ENCODE data around the gene RASGRF2.

The RASGRF2 gene

DNA sequence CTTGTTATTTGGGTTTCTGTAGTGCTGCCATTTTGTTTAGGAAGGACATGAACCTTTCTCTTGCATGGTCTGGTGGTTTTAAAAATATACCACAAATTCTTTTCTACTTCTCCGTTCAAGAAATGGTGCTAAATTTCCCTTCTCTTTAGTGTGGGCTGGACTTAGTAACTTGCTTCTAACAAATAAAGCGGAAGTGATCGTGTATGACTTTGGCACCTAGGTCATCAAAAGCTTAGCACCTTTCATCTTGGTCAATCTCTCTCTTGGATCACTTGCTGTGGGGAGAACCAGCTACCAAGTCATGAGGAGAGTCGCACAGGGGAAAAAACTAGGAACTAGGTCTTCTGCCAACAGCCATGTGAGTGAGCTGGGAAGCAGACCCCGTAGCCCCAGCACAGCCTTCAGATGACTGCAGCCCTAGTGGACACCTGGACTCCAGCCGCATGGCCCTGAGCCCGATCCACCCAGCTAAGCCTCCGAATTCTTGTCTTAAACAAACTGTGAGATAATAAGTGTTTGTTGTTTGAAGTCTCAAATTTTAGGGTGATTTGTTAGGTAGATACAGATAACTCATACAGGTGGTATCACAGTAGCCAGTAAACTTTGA, 185.3 kb downstream of the RASGRF2 start:
- DNase-seq: no peak

- DNase-seq: no peak
Measured at GRCh38 chr5:81146031-81146430, 185.9 kb downstream of the RASGRF2 start.

- DNase-seq: no peak
Measured at GRCh38 chr5:81147011-81147885, 187.1 kb downstream of the RASGRF2 start.

DNA sequence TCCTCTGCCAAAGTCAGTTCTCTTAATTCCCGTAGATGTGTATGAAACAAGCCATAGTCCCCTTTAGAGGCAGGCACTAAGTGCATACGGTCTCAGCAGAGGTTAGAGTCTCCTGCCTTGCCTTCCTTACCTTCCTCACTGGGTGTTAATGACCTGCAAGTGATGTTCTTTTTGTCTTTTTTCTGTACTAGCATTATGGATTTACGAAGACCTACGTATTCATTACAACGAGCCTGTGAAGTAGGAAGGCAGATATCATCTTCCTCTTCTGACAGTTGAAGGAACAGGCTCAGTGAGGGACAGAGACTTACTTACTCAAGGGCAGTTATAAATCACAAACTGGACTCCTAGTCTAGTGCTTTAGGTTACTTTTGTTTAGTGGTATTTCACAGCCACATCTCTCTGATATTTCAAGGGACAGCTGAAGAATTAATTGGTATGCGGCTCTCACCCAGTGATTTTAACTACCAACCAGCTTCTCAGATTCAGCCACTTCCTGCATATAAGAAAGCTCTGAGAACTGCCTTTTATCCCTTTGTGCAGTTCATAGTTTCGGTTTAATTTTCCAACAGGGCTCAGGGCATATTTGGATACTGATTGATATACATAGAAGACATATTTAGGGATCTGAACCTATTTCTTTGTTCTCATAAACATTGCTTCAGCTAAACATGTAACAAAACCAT, 187.9 kb downstream of the RASGRF2 start:
- no peak for DNase-seq

DNA sequence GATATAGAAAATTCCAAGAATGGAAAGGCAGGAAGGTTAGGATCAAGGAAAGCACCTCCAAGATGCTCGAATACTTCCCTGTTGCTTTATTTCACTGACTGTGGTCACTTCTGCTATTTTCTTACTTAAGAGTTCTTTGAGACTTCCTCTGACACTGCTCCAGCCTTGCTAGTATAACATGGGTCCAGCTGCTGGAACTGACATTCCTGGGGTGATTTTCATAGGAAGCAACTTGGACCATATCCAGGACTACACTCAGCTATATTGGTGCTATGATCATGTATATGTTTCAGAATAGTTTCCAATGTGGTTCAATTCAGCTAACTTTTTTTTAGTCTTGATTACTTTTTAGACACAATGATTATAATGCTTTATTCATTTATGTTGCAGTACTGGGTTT, 191.4 kb downstream of the RASGRF2 start:
- no peak for DNase-seq

DNA sequence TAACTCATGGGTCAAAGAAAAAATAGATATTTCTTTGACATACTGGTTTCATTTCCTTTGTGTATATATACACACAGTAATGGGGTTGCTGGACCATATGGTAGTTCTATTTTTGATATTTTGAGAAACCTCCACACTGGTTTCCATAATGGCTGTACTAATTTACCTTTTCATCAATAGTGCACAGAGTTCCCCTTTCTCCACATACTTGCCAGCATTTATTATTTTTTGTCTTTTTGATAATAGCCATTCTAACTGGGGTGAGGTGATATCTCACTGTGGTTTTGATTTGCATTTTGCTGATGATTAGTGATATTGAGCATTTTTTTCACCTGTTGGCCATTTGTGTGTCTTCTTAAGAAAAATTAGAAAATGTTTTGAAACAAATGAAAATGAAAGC, 194.6 kb downstream of the RASGRF2 start:
- no peak for DNase-seq

GRCh38 chr5:81156732-81157131, 196.6 kb downstream of the RASGRF2 start:
- DNase-seq: no peak

GRCh38 chr5:81161012-81161601, 200.9 kb downstream of the RASGRF2 start:
- DNase-seq: no peak

- DNase-seq: no peak
Measured at GRCh38 chr5:81162501-81162900, 202.3 kb downstream of the RASGRF2 start.

DNA sequence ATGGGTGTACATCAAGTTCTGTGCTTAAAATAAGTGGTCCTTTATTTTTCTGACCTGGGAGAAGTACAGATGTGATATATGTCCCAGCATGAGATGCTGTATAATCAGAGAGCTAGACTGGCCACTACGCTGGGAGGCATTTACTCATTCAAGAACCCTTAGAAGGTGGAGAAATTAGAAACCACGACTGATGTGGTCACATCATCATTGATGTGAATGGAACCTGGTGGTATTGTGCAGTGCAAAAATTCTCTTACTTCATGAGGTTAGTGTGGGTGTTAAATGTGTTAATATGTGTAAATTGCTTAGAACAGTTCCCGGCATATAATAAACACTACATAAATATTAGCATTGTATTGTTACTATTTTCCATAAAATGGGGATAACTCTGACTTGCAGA, 203.5 kb downstream of the RASGRF2 start:
- no peak for DNase-seq

GRCh38 chr5:81164476-81164875, 204.3 kb downstream of the RASGRF2 start:
- DNase-seq: no peak

- no peak for DNase-seq
Measured at GRCh38 chr5:81164936-81165335, 204.8 kb downstream of the RASGRF2 start.

- DNase-seq: peak; percentile 38
Measured at GRCh38 chr5:81165493-81166119, 205.4 kb downstream of the RASGRF2 start.

GRCh38 chr5:81166430-81166829, 206.3 kb downstream of the RASGRF2 start:
- DNase-seq: no peak

GRCh38 chr5:81167078-81167477, 206.9 kb downstream of the RASGRF2 start:
- no peak for DNase-seq

- DNase-seq: no peak
Measured at GRCh38 chr5:81167544-81167943, 207.4 kb downstream of the RASGRF2 start.

- no peak for DNase-seq
Measured at GRCh38 chr5:81169924-81170323, 209.8 kb downstream of the RASGRF2 start.

DNA sequence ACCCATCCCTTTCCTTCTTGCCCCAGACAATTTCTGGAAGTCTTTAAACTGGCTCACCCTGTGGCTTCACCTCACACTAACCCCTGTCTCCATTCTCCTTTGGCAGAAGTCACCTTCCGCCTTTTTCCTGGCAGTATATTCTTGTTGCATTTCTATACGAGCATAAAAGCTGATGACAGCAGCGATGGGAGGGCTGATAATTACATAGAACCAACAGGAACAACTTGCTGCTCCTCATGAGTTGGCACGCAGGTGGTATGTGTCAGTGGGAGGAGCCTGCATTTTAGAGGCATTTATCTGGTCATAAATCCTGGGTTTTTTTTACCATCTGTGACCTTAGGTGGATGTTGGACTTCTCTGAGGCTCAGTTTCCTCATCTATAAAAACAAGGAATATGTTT, 211.6 kb downstream of the RASGRF2 start:
- DNase-seq: no peak

DNA sequence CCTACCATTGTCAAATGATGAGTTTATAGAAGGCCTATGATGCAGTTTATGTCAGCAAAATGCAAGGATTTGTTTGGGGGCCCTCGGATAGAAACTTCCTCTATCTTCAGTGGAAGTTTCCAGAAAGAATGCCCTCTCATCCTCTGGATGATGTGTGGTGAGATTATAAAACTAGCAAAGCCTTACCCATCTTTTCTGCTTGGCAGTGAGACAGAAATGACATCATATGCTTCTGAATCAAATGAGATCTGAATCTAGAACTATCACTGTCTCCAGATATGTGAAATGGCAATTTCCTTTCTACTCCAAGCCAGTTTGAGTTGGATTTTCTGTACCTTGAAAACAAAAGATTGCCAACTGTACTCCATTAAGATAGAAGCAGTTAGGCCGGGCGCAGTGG, 212.5 kb downstream of the RASGRF2 start:
- no peak for DNase-seq

DNA sequence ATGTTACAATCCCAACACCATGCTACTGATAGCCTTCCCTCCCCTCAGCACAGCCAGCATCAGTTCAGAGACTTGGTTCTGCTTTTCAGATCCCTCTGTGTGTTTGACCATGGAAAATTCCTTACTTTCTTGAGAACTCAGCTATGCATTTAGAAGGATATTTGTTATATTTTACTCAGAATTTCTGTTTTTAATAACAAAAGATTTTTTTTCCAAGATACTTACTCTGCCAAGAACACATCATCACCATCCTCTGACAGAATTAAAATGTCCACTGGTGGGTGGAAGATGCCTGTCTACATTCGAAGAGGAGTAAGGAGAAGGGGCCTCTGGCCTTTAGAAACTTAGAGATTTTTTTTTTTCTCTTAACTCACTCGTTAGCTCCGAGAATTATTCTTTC, 216.9 kb downstream of the RASGRF2 start:
- no peak for DNase-seq

DNA sequence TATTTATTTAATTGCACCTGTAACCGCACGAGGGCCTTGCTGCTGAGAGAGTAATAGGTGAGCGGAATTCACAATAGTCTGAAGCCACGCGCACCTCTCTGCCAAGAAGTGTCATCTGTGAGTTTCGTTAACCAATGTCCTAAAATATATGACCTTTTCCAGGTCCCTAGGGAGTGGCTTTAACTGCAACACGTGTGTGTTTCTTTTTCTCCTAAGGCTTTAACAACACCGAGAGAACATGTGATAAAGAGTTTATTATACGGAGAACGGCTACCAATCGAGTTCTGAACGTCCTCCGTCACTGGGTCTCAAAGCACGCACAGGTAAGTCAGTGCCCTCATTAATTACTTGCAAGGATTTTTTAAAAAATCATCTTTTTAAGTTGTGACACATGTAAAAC, 219.8 kb downstream of the RASGRF2 start:
- DNase-seq: no peak

GRCh38 chr5:81180780-81181460, 220.8 kb downstream of the RASGRF2 start:
- DNase-seq: no peak

Data from activated T-cell treated with anti-CD3 and anti-CD28 coated beads for 4 hours (primary cell).